HG02852 (cell line): ENCODE results near the gene TMEM37.
"Not testable (repeated sequence)": the region's sequence is repeated elsewhere in the genome, so short reads cannot be mapped to it uniquely, and the experiment has no call there.

ENCODE experiments used
- ATAC-seq: cut with Tn5 transposase; IDR thresholded peaks from one replicate; pipeline ENCODE4 v1.9.1; 2021; ENCODE audit warnings: mild to moderate bottlenecking, moderate library complexity; ENCODE audit not compliant: unreplicated experiment

TMEM37 gene

GRCh38 chr2:119431155-119431975 is at the start of gene TMEM37:
Gene TMEM37 (plus strand): TSS chr2:119431854. CDS start chr2:119431904, 50 bp downstream.
- ATAC-seq, result peak; percentile 50

GRCh38 chr2:119383410-119384140 is 48.1 kb upstream of the TMEM37 start:
- ATAC-seq, result no peak

DNA sequence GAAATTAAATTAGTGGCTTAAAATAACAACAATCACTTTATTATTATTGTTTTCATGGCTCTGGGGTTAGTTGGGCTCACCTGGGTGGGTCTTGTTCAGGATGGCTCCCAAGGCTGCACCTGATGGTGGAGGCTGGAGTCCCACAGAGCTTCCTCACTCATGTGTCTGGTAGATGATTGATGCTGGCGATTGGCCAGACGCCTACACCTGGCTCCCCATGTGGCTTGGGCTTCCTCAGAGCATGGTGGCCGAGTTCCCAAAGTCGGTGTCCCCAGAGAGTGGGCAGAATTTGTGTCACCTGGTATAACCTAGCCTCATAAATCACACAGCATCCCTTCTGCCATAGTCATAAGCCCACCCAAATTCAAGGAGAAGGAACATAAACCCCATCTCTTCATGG is 46.7 kb upstream of the TMEM37 start:
- ATAC-seq, result no peak

DNA sequence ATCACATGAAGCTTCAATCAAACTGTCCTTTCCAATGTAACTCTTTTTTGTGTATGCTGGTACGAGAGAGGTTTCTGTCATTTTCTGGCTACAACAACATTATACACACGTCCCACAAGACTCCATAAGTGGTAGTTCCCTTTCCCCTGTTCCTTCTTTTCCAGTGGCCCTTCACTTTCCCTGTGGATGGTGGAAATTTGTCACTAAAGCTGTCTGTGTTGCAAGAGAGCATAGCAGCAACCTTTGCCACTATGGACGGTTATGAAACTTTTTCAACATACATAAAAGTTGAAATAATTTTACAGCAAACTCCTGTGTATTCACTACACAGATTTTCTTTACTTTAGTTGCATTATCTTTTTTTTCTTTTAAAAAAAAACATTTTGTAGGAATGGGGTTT is 46.2 kb upstream of the TMEM37 start:
- no peak for ATAC-seq

- peak; percentile 92 for ATAC-seq
Observed at GRCh38 chr2:119387381-119388129, 44.1 kb upstream of the TMEM37 start.

- ATAC-seq, result no peak
Observed at GRCh38 chr2:119389615-119390306, 41.9 kb upstream of the TMEM37 start.

GRCh38 chr2:119393971-119394748 is 37.5 kb upstream of the TMEM37 start:
- no peak for ATAC-seq

DNA sequence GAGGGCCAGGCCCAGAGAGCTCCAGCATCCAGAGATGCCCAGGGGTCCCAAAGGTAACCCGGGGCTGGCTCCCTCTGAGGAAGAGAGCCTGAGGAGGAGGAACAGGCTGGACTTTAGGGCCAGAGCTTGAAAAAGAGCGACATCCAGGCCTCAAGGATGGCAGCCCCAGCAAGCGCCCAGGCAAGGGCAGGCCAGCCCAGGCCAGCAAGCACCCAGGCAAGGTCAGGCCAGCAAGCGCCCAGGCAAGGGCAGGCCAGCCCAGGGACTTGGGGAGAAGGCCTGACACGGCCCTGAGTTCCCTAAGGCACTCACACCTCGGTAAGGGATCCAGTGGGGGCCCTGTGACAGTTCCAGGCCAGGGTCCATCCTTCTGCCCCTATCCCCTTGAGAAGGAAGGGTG is 34.5 kb upstream of the TMEM37 start:
- no peak for ATAC-seq

GRCh38 chr2:119402106-119402505 is 29.5 kb upstream of the TMEM37 start:
- ATAC-seq, result no peak

GRCh38 chr2:119402645-119403560 is 28.8 kb upstream of the TMEM37 start:
- no peak for ATAC-seq

DNA sequence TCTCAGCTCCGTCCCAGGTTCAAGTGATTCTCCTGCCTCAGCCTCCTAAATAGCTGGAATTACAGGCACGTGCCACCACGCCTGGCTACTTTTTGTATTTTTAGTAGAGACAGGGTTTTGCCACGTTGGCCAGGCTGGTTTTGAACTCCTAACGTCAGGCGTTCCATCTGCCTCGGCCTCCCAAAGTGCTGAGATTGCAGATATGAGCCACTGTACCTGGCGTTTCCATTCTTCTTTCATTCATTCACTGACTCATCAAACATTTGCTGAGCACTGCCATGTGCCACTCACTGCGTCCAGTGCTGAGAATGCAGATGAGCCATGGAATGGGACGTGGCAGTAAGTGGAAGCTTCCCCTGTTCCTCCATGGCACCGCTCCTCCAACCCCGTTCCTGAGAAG is 28.0 kb upstream of the TMEM37 start:
- not testable (repeated sequence) for ATAC-seq

DNA sequence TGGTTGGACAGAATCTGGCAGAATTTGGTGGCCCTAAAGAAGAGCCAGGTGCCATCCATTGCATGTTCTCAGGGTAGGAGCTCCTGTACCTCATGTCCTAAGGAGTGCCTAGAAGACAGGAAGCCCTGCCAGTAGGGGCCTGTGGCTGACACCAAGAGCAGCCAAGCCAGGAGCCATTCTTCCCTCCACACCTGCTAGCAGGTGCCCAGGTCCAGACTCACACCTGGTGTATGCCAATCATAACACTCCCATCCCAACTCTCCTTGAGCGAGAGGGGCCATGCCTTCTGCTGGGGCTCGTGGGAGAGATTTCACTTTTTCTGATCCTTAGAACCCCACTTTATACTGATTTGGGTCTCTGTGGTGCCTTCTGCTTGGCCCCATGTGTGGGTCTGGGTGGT is 26.5 kb upstream of the TMEM37 start:
- ATAC-seq, result no peak

- ATAC-seq, result no peak
Observed at GRCh38 chr2:119407430-119408220, 24.0 kb upstream of the TMEM37 start.

GRCh38 chr2:119408221-119408619 is 23.4 kb upstream of the TMEM37 start:
- no peak for ATAC-seq

DNA sequence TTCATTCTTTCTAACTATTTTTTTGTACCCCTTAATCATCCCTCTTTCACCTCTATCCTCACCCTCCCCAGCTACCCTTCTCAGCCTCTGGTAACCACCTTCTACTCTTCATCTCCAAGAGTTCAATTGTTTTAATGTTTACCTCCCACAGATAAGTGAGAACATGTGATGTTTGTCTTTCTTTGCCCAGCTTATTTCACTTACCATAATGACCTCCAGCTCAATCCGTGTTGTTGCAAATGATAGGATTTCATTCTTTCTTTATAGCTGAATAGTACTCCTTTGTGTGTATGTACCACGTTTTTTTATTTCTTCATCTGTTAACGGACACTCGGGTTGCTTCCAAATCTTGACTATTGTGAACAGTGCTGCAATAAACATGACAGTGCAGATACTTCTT is 22.1 kb upstream of the TMEM37 start:
- ATAC-seq, result no peak

- no peak for ATAC-seq
Observed at GRCh38 chr2:119414894-119415293, 16.8 kb upstream of the TMEM37 start.

GRCh38 chr2:119415630-119416029 is 16.0 kb upstream of the TMEM37 start:
- ATAC-seq, result no peak

GRCh38 chr2:119416299-119416923 is 15.2 kb upstream of the TMEM37 start:
- no peak for ATAC-seq
